OCI-LY7 (cell line): ENCODE measurements around the gene GRIN3B.

Experiments used
- EZH2phosphoT487 ChIP-seq: fragments of 200-600 bp; sonication (generic); IDR thresholded peaks from 2 replicates; pipeline ENCODE4 v1.6.1; 2018; ENCODE audit warnings: low read depth, borderline replicate concordance, mild to moderate bottlenecking, mixed run types, antibody characterized with exemption, low read length, moderate library complexity, mixed read lengths
- TF ChIP-seq, protein P1 (sequence below): fragments of 200-600 bp; sonication (generic); conservative IDR thresholded peaks from 2 replicates; pipeline ENCODE4 v1.5.1; 2014; ENCODE audit warnings: mild to moderate bottlenecking, antibody characterized with exemption, low read length, moderate library complexity, mixed read lengths

DNA sequence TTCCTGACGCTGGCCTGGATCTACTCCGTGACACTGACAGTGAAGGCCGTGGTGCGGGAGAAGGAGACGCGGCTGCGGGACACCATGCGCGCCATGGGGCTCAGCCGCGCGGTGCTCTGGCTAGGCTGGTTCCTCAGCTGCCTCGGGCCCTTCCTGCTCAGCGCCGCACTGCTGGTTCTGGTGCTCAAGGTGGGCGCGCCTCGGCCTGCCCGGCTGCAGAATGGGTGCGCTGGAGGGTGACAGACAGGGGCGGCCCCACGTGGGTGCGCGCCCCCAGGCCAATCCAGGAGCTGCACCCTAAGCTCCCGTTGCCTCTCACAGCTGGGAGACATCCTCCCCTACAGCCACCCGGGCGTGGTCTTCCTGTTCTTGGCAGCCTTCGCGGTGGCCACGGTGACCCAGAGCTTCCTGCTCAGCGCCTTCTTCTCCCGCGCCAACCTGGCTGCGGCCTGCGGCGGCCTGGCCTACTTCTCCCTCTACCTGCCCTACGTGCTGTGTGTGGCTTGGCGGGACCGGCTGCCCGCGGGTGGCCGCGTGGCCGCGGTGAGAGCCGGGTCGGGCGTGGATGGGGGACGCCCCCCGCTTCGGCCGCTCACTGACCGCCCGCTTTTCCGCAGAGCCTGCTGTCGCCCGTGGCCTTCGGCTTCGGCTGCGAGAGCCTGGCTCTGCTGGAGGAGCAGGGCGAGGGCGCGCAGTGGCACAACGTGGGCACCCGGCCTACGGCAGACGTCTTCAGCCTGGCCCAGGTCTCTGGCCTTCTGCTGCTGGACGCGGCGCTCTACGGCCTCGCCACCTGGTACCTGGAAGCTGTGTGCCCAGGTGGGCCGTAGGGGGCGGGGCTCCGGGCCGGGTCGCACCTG is 46.8 kb downstream of the GRIN3B start:
- TF ChIP-seq, protein P1, sequence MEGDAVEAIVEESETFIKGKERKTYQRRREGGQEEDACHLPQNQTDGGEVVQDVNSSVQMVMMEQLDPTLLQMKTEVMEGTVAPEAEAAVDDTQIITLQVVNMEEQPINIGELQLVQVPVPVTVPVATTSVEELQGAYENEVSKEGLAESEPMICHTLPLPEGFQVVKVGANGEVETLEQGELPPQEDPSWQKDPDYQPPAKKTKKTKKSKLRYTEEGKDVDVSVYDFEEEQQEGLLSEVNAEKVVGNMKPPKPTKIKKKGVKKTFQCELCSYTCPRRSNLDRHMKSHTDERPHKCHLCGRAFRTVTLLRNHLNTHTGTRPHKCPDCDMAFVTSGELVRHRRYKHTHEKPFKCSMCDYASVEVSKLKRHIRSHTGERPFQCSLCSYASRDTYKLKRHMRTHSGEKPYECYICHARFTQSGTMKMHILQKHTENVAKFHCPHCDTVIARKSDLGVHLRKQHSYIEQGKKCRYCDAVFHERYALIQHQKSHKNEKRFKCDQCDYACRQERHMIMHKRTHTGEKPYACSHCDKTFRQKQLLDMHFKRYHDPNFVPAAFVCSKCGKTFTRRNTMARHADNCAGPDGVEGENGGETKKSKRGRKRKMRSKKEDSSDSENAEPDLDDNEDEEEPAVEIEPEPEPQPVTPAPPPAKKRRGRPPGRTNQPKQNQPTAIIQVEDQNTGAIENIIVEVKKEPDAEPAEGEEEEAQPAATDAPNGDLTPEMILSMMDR: no peak
- TF ChIP-seq EZH2phosphoT487: no peak
